Mesothelial cell of epicardium (in vitro differentiated cells): Measurements from ENCODE around the gene DENND1B. TPM values are rescaled to one million over a fixed set of nuclear protein-coding genes. Genes with fewer than 3 reads are reported as not detected.

Source experiments
- DNase-seq, 2 experiments: peaks; one replicate each; pipeline ENCODE4 v3.0.0; 2021; ENCODE audit warnings: low spot score in 2 of 2; ENCODE audit not compliant: unreplicated experiment in 2 of 2
- H3K27ac Mint-ChIP-seq: 2 replicates; pipeline ENCODE4 v1.8.0; 2021; ENCODE audit warnings: mixed read lengths
- H3K27me3 Mint-ChIP-seq: 2 replicates; pipeline ENCODE4 v1.8.0; 2021; ENCODE audit warnings: low read depth, mixed read lengths
- H3K36me3 Mint-ChIP-seq: 2 replicates; pipeline ENCODE4 v1.8.0; 2021; ENCODE audit warnings: mixed read lengths
- H3K4me1 Mint-ChIP-seq: 2 replicates; pipeline ENCODE4 v1.8.0; 2021; ENCODE audit warnings: mixed read lengths
- H3K4me3 Mint-ChIP-seq: 2 replicates; pipeline ENCODE4 v1.8.0; 2021; ENCODE audit warnings: mild to moderate bottlenecking, moderate library complexity, mixed read lengths
- H3K9me3 Mint-ChIP-seq: 2 replicates; pipeline ENCODE4 v1.8.0; 2021; ENCODE audit warnings: mixed read lengths
- CTCF ChIP-seq: fragments of 200-600 bp; sonication (generic); IDR thresholded peaks from one replicate; pipeline ENCODE4 v1.5.0; 2021; ENCODE audit warnings: antibody characterized with exemption; ENCODE audit not compliant: unreplicated experiment
- total RNA-seq: library from RNA; stranded (reverse); gene quantifications from 3 replicates; pipeline ENCODE4 v1.2.1, GENCODE V29; 2021

The DENND1B gene
- total RNA-seq, 1 donor from 2014 or later, result 27.9 TPM

GRCh38 chr1:197788741-197789739 lies 13.8 kb upstream of the DENND1B start:
- TF ChIP-seq CTCF, result no peak
- Mint-ChIP-seq H3K36me3 (no peaks in the 10 kb centered on the region), H3K27me3 (no peaks in the 10 kb centered on the region), H3K4me3 (no peak overlapping the region), H3K9me3 (no peaks in the 10 kb centered on the region), H3K4me1 (peaks cover 6% of the 10 kb centered on the region), H3K27ac (no peak overlapping the region)
- no peak for DNase-seq

- H3K4me1 Mint-ChIP-seq, result peaks cover 17% of the 10 kb centered on the region
- H3K9me3 Mint-ChIP-seq, result no peaks in the 10 kb centered on the region
- no peak for TF ChIP-seq CTCF
- no peaks in the 10 kb centered on the region for H3K36me3 Mint-ChIP-seq
- H3K4me3 Mint-ChIP-seq, result no peak overlapping the region
- H3K27me3 Mint-ChIP-seq, result no peaks in the 10 kb centered on the region
- no peak overlapping the region for H3K27ac Mint-ChIP-seq
- DNase-seq, result no peak
Measured at GRCh38 chr1:197787623-197788536, 12.6 kb upstream of the DENND1B start.

- Mint-ChIP-seq H3K4me1 (peaks cover 26% of the 10 kb centered on the region), H3K27ac (no peak overlapping the region), H3K4me3 (no peak overlapping the region), H3K9me3 (no peaks in the 10 kb centered on the region), H3K36me3 (no peaks in the 10 kb centered on the region), H3K27me3 (no peaks in the 10 kb centered on the region)
- TF ChIP-seq CTCF, result no peak
- no peak for DNase-seq
Measured at GRCh38 chr1:197787056-197787455, 11.8 kb upstream of the DENND1B start.

- Mint-ChIP-seq H3K27me3 (no peaks in the 10 kb centered on the region), H3K4me1 (peaks cover 31% of the 10 kb centered on the region), H3K36me3 (no peaks in the 10 kb centered on the region), H3K27ac (no peak overlapping the region), H3K4me3 (no peak overlapping the region), H3K9me3 (no peaks in the 10 kb centered on the region)
- no peak for DNase-seq
- TF ChIP-seq CTCF, result no peak
Measured at GRCh38 chr1:197786280-197786679, 11.0 kb upstream of the DENND1B start.

- Mint-ChIP-seq H3K27me3 (no peaks in the 10 kb centered on the region), H3K4me1 (peaks cover 26% of the 10 kb centered on the region), H3K36me3 (peaks cover 4% of the 10 kb centered on the region), H3K4me3 (no peak overlapping the region), H3K9me3 (peaks cover 9% of the 10 kb centered on the region), H3K27ac (peak overlapping the region; percentile 93)
- DNase-seq, result no peak
- no peak for TF ChIP-seq CTCF
Measured at GRCh38 chr1:197783510-197783948, 8.2 kb upstream of the DENND1B start.
